Activated CD4-positive, alpha-beta T cell treated with anti-CD3 and anti-CD28 coated beads, Interleukin-2, amount 10 ng/mL, durations not matched to agents 7 days and 5 days (primary cell): ENCODE data around the gene RTL10. TPM values are rescaled to one million over a fixed set of nuclear protein-coding genes. Genes with fewer than 3 reads are reported as not detected.

ENCODE experiments used
- CTCF ChIA-PET: fragments of 350-600 bp; sonication (Branson Sonifier 250); formaldehyde crosslinking; loops from one replicate; lab custom pipeline; 2021; ENCODE audit warnings: antibody characterized with exemption; lab: Charles Lee
- POLR2A ChIA-PET: fragments of 350-600 bp; sonication (Branson Sonifier 250); formaldehyde crosslinking; loops from one replicate; lab custom pipeline; 2021; ENCODE audit warnings: antibody characterized with exemption; lab: Charles Lee
- DNase-seq: peaks from one replicate; pipeline ENCODE4 v3.0.0-alpha.2; 2020
- H3K27ac Mint-ChIP-seq: one replicate; pipeline ENCODE4 v1.8.0; 2021; ENCODE audit warnings: mild to moderate bottlenecking, moderate library complexity, mixed read lengths
- H3K27me3 Mint-ChIP-seq: one replicate; pipeline ENCODE4 v1.8.0; 2021; ENCODE audit warnings: mixed read lengths
- H3K36me3 Mint-ChIP-seq: one replicate; pipeline ENCODE4 v1.8.0; 2021; ENCODE audit warnings: low read depth, mixed read lengths
- H3K4me1 Mint-ChIP-seq: one replicate; pipeline ENCODE4 v1.8.0; 2021; ENCODE audit warnings: mixed read lengths
- H3K4me3 Mint-ChIP-seq: one replicate; pipeline ENCODE4 v1.8.0; 2021; ENCODE audit warnings: mild to moderate bottlenecking, moderate library complexity, mixed read lengths
- H3K9me3 Mint-ChIP-seq: one replicate; pipeline ENCODE4 v1.8.0; 2021; ENCODE audit warnings: mixed read lengths
- total RNA-seq, 2 experiments: library from RNA; stranded (reverse); gene quantifications; one replicate each; pipeline ENCODE4 v1.2.3, GENCODE V29; 2021

Gene RTL10
- total RNA-seq, 2 experiments from 2014 or later: 21.4 to 21.5 TPM

GRCh38 chr22:19807161-19807913 lies 47.3 kb downstream of the RTL10 start:
- ChIA-PET CTCF (interaction anchor here (0.6 kb wide), 1 partner anchor 1655 kb away, joined by 3 read pairs; no protein-coding TSS in a partner anchor), POLR2A (no interaction called here)
- Mint-ChIP-seq H3K4me3 (no peak overlapping the region), H3K27ac (no peak overlapping the region), H3K4me1 (peaks cover 15% of the 10 kb centered on the region), H3K27me3 (no peaks in the 10 kb centered on the region), H3K9me3 (no peaks in the 10 kb centered on the region), H3K36me3 (no peaks in the 10 kb centered on the region)
- DNase-seq: no peak

DNA sequence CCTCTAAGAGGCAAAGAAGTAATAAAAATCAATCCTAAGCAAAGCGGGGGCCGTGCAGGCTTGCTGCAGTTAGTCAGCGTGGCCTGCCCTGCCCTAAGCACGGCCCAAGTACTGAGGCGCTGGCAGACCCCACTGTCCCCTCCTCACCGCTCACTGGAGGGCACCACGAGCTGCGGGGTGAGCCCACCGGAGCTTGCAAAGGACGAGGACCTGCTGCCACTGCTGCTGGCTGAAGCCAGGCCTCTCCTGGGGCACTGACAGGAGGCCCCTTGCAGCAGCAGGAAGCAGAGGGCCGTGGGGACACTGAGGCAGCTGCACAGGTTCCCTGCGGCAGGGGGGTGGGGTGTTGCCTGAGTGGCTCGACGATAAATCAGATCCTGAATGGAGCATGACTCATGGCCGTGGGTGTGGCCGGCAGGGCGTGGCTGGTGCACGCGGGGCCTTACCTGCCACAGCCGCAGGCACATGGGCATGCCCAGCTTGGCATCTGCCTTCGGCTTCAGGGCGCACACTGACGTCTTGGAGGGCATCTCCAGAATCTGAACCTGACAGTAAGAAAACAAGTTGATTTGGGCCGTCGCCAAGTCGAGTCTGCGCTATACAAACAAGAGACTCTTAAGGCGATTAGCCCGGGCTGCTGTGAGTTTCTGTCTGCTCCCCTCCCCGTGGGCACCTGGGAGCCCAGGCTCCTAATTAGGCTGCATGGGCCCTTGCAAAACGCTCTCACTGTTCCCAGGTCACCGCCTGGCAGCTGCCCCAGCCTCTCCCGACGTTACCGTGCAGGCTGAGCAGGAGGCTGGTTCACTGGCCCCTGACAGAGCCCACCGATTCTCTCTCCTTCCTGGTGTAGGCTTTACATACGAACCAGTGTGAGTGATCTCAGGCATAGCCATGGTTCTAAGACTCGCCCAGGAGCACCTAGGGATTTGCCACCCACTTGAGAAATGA lies 48.2 kb downstream of the RTL10 start:
- Mint-ChIP-seq H3K27me3 (no peaks in the 10 kb centered on the region), H3K27ac (no peak overlapping the region), H3K36me3 (no peaks in the 10 kb centered on the region), H3K4me3 (no peak overlapping the region), H3K4me1 (peaks cover 15% of the 10 kb centered on the region), H3K9me3 (no peaks in the 10 kb centered on the region)
- DNase-seq: no peak
- POLR2A ChIA-PET: no interaction called here
- CTCF ChIA-PET: interaction anchor here (0.6 kb wide), 1 partner anchor 1654 kb away, joined by 3 read pairs; no protein-coding TSS in a partner anchor

DNA sequence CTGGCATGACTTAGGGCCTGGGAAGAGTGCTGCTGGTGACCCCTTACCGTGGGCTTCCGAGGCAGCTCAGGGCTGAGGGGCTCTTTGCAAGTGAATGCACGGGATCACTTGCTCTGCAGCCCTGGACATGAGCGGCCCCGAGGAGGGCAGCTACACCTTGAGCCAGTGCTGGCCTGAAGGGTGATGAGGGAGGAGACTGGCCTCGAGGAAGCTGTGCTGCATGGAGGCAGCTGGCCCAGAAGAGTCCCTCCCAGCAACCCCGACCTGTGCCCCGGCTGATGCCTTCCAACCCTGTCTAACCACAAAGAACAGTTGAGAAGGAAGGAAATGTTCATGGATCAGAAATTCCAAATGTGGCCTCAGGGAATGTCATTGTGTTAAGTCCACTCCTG lies 48.9 kb downstream of the RTL10 start:
- peaks cover 9% of the 10 kb centered on the region for H3K4me1 Mint-ChIP-seq
- ChIA-PET CTCF (no interaction called here), POLR2A (no interaction called here)
- no peaks in the 10 kb centered on the region for H3K27me3 Mint-ChIP-seq
- DNase-seq: no peak
- no peak overlapping the region for H3K4me3 Mint-ChIP-seq
- H3K9me3 Mint-ChIP-seq: no peaks in the 10 kb centered on the region
- no peak overlapping the region for H3K27ac Mint-ChIP-seq
- no peaks in the 10 kb centered on the region for H3K36me3 Mint-ChIP-seq

Other genes with a start within 250 kb of the RTL10 start
- not detected for gene SEPTIN5, start 140.4 kb downstream of the RTL10 start, total RNA-seq
- not detected for gene GP1BB, start 131.3 kb downstream of the RTL10 start, total RNA-seq
- not detected for gene TBX1, start 94.1 kb downstream of the RTL10 start, total RNA-seq
- 1 to 10 TPM; 5.3 to 7.3 TPM for gene GNB1L, start within 50 bp of the RTL10 start, total RNA-seq
- 10 to 100 TPM; 71.8 to 74.8 TPM for gene COMT, start 86.9 kb upstream of the RTL10 start, total RNA-seq
- gene TXNRD2, start 86.9 kb upstream of the RTL10 start, total RNA-seq: 10 to 100 TPM; 19.3 to 21.9 TPM
- gene ARVCF, start 161.9 kb upstream of the RTL10 start, total RNA-seq: 1 to 10 TPM in 1 of 2 experiments, under 1 TPM in 1; 0.89 to 1.2 TPM
- 10 to 100 TPM; 36.7 to 39.7 TPM for gene TANGO2, start 166.2 kb upstream of the RTL10 start, total RNA-seq
- gene DGCR8, start 225.4 kb upstream of the RTL10 start, total RNA-seq: 10 to 100 TPM; 51.2 to 54.5 TPM